Mammary microvascular endothelial cell (primary cell): ENCODE results near the gene TXLNA. TPM values are rescaled to one million over a fixed set of nuclear protein-coding genes. Genes with fewer than 3 reads are reported as not detected.

Source experiments
- total RNA-seq: library from RNA; depleted of rRNA; stranded (reverse); fragments of >200 nt; gene quantifications from 2 replicates; pipeline ENCODE4 v1.2.3, GENCODE V29; 2015

The TXLNA gene
- total RNA-seq: 65.8 and 66.6 TPM in 2 replicates

DNA sequence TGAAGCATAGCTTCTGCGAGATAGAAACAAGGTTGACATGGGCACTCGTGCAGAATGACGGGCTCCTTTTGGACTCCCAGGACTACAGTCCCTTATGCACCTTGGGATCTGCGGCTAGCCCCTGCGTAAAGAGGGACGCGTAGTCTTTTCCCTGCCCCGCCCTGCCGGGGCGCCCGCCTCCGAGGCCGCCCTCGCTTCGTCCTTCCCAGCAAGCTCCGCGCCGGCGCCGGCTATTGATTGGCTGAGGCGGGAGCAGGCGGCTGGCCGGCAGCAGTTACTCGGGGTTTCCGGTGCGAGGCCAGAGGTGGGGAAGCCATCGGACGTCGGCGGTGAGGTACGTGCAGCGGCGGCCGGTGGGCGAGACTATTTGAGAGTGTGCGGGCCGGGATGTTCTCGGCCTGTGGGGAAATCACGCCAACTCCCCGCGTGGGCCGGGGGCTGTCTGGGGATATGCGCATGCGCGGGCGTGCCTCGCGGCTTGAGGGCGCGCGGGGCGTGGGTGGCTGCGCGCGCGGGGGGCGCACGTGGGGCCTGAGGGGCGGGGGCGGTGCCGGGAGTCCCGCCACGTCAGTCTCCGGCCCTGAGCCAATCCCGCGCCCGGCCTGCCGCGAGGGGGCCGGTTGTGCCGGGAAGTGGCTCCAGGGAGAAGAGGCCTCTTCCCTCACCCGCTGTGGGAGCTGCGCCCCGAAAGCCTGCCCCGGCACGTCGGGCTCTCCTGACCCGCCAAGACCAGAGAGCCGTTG lies at the start of gene TXLNA:
Gene TXLNA (plus strand): TSS at position 233 of the 743 bp plus-strand sequence. CDS start 671 bp downstream, outside the sequence.

DNA sequence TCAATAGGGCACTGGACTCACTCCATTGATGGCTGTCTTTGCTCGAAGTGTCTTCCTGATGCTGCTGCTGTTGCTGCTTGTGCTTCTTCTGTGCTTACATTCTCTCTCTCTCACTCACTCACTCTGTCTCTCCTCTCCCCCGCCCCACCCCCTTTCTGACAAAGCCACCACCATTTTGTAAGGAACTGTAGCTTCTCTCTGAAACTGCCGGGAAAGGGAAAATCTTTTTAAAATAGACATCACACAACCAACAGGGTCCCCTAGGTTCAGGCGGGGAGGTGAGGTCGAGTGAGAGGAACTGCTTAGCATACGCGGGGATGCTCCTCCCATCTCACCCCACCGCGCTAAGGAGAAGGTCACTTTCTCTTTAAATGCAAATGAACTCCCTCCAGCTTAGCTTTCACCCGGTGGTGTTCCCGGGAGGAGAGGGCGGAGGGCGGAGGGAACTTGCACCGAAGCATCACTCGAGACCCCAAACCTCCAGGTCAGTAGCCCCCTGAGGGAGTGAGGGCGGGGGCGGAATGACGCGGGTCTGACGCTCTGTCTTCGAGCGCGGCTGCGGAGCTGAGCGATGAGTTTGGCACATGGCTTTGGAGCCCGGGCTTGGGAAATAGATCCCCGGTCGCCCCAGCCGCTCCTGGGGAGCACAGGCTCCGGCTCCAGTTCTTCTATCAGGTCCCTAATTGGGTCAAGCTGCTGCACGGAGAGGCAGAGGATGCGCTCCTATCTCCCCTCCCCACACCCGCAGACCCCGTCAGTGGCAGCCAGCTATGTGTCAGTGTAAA lies 20.9 kb downstream of the TXLNA start, which contains the start of gene CCDC28B:
Gene CCDC28B (plus strand): TSS at position 370 of the 785 bp plus-strand sequence. CDS start 1,341 bp downstream, outside the sequence.

DNA sequence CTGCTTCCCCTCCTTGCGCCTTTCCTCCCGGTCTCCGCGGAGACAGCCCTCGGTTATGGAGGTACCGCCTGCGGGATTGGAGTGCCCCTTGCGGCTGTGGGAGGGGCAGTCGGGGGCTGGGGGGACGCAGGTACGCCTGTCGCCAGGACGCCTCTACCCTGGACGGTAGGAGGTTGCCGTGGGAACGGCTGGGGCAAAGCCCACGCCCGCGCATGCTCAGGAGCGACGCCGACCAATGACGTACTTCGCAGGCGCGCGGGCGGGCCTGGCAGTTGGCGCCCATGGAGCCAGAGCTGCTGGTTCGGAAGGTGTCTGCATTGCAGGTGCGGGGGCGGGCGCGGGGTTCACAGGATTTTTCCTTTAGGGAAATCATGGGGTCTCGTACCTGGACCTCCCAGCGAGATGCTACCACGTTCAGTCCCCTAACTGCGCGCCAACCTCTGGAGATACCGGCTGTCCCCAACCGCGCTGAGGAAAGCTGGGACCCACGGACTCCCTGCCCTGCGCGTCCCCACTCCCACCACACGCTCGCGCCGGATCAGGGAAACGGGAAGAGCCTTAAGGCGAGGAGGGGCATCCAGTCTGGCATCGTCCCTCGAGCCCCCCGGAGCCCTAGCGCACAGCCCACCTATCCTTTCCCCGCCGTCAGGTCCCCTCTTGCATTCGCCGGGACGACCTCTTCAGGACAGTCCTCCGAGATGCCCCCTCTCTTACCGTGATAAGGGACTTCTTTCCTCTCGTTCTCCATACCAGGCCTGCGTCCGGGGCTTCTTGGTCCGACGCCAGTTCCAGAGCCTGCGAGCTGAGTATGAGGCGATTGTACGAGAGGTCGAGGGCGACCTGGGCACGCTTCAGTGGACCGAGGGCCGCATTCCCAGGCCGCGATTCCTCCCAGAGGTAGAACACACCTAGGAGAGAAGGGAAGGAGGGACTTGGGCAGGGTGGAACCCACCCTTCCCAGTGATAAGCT lies 26.2 kb downstream of the TXLNA start, which contains the start of gene IQCC:
Gene IQCC (plus strand): TSS at position 271 of the 970 bp plus-strand sequence. CDS start 11 bp downstream, at position 282.

DNA sequence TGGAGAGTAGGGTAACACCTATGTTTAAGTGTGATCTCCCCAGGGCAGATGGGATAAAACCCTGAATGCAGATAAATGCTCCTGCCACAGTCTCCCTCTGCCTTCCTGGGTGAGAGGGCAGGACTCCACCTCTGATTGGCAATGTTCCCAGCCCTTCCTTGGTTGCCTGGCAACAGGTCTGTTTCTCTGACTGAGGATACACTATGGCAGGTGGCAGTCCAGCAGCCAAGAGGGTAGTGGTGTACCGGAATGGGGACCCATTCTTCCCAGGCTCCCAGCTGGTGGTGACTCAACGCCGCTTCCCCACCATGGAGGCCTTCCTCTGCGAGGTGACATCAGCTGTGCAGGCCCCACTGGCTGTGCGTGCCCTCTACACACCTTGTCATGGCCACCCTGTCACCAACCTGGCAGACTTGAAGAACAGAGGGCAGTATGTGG lies 29.4 kb downstream of the TXLNA start, which contains the start of gene DCDC2B:
Gene DCDC2B (plus strand): TSS at position 199 of the 438 bp plus-strand sequence. CDS start 5 bp downstream, at position 204.

DNA sequence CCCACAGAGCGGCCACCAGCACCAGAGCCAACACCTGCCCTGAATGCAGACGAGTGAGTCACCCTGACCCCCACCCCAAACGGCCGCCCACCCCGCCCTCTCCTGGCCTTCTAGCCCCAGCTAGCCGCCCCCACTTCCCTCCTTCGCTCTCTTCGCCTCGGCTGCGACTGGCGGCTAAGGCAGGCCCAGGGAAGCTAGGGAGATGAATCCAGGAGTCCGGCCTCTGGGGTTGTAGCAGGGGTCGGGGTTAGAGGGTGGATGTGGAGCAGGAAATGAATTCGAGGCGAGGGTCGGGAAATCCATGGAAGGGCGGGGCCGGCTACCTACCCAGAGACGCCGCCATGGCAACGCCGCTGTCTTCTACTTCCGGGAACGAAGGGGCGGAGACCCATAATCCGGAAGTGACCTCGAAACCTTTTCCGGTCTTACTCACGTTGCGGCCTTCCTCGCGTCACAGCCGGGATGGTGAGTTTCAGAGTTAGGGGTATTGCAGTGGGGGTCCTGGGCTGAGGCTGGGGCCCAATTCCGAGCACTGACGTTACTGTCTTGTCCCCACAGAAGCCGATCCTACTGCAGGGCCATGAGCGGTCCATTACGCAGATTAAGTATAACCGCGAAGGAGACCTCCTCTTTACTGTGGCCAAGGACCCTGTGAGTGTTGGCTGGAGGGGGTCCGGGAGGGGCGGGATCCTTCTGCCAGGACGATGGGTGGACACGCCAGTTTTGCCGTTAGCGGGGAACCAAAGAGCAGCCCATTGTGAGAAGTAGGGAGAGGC lies 42.7 kb downstream of the TXLNA start, which contains the start of the genes EIF3I and TMEM234:
Gene EIF3I (plus strand): TSS at position 428 of the 776 bp plus-strand sequence. CDS start 35 bp downstream, at position 463.
Gene TMEM234 (minus strand): TSS at position 374 of the 776 bp plus-strand sequence. CDS start 31 bp downstream, at position 343.

DNA sequence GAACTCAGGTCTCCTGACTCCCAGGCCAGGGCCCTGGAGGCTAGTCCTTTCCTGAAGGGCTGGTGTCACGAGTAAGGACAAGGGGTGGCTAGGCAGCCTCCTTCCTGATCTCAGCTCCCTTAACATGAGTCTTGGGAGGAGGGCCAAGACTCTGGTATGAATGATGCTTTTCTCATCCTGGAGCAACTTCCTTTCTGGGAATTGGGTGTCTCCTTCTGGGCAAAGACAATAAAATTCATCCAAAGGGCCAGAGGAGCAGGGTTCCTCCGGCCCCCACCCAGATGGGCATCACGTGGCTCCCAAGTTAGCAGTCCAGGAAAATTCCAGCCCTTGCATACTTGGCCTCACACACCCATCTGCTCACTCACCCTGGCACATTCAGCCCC lies 67.4 kb downstream of the TXLNA start, which contains the start of gene FAM167B:
Gene FAM167B (plus strand): TSS at position 335 of the 386 bp plus-strand sequence. CDS start 200 bp downstream, outside the sequence.

Other genes starting within 250 kb of the TXLNA start
- 202 and 238 TPM in 2 replicates for gene PTP4A2, start 241.3 kb upstream of the TXLNA start, total RNA-seq
- 98.4 and 98.6 TPM in 2 replicates for gene KHDRBS1, start 165.8 kb upstream of the TXLNA start, total RNA-seq
- gene TMEM39B, start 106.7 kb upstream of the TXLNA start, total RNA-seq: 10.3 and 13.4 TPM in 2 replicates
- gene KPNA6, start 71.6 kb upstream of the TXLNA start, total RNA-seq: 45.1 and 46.0 TPM in 2 replicates
- gene CCDC28B, start 20.9 kb downstream of the TXLNA start, total RNA-seq: 12.5 and 13.0 TPM in 2 replicates
- 0.53 and 2.6 TPM in 2 replicates for gene IQCC, start 26.0 kb downstream of the TXLNA start, total RNA-seq
- not detected in 2 replicates for gene DCDC2B, start 29.4 kb downstream of the TXLNA start, total RNA-seq
- gene TMEM234, start 42.7 kb downstream of the TXLNA start, total RNA-seq: 9.4 and 10.1 TPM in 2 replicates
- gene EIF3I, start 42.7 kb downstream of the TXLNA start, total RNA-seq: 456 and 480 TPM in 2 replicates
- gene FAM167B, start 67.5 kb downstream of the TXLNA start, total RNA-seq: 20.3 and 24.0 TPM in 2 replicates
- gene LCK, start 71.6 kb downstream of the TXLNA start, total RNA-seq: 0.20 TPM in 1 of 2 replicates, not detected in the other
- 128 and 129 TPM in 2 replicates for gene HDAC1, start 112.4 kb downstream of the TXLNA start, total RNA-seq
- 119 and 130 TPM in 2 replicates for gene MARCKSL1, start 156.6 kb downstream of the TXLNA start, total RNA-seq
- gene FAM229A, start 182.8 kb downstream of the TXLNA start, total RNA-seq: 0.13 and 0.79 TPM in 2 replicates
- not detected in 2 replicates for gene TSSK3, start 182.9 kb downstream of the TXLNA start, total RNA-seq
- 56.6 and 61.3 TPM in 2 replicates for gene BSDC1, start 214.8 kb downstream of the TXLNA start, total RNA-seq